Lung (tissue), 12 donors: ENCODE measurements around the gene RABL3. TPM values are rescaled to one million over a fixed set of nuclear protein-coding genes. Genes with fewer than 3 reads are reported as not detected.

Source experiments
- ATAC-seq: fragments of 200-7000 bp; cut with Tn5 transposase; one replicate; pipeline ENCODE4 v1.9.1; 2020; ENCODE audit warnings: moderate number of reproducible peaks; ENCODE audit not compliant: insufficient read depth, low FRiP score
- DNase-seq, 3 donors: peaks; one replicate each; pipeline ENCODE4 v3.0.0-alpha.2; 2013 to 2017
- H3K27ac ChIP-seq, 2 donors: one replicate each; pipeline ENCODE4 v1.5.1; 2013; ENCODE audit warnings: mild to moderate bottlenecking in 2 of 2, moderate library complexity in 2 of 2, control low read depth in 1 of 2, inconsistent platforms in 1 of 2, low read depth in 1 of 2, low read length in 1 of 2
- H3K27me3 ChIP-seq, 3 donors: one replicate each; pipeline ENCODE4 v1.5.1; 2013; ENCODE audit warnings: low read length in 2 of 3; ENCODE audit not compliant: control insufficient read depth in 3 of 3, insufficient read depth in 3 of 3
- H3K36me3 ChIP-seq, 4 donors: one replicate each; pipeline ENCODE4 v1.5.1; 2013; ENCODE audit warnings: low read length in 4 of 4, mild to moderate bottlenecking in 1 of 4, moderate library complexity in 1 of 4; ENCODE audit not compliant: control insufficient read depth in 4 of 4, insufficient read depth in 4 of 4
- H3K4me1 ChIP-seq, 5 donors: one replicate each; pipeline ENCODE4 v1.5.1; 2013; ENCODE audit warnings: low read length in 5 of 5, mild to moderate bottlenecking in 2 of 5, moderate library complexity in 1 of 5; ENCODE audit not compliant: control insufficient read depth in 5 of 5, insufficient read depth in 5 of 5
- H3K4me3 ChIP-seq: one replicate; pipeline ENCODE4 v1.5.1; 2013; ENCODE audit warnings: mild to moderate bottlenecking, control low read depth, moderate library complexity
- H3K9ac ChIP-seq, 2 donors: one replicate each; pipeline ENCODE4 v1.5.1; 2013; ENCODE audit warnings: low read length in 2 of 2, control low read depth in 1 of 2; ENCODE audit not compliant: insufficient read depth in 1 of 2
- H3K9me3 ChIP-seq, 4 donors: one replicate each; pipeline ENCODE4 v1.5.1; 2013; ENCODE audit warnings: low read length in 3 of 4, mild to moderate bottlenecking in 1 of 4, moderate library complexity in 1 of 4; ENCODE audit not compliant: control insufficient read depth in 4 of 4, insufficient read depth in 3 of 4
- CTCF ChIP-seq: IDR thresholded peaks from 2 replicates; pipeline ENCODE4 v1.5.1; 2012; ENCODE audit warnings: mild to moderate bottlenecking; ENCODE audit errors: control extremely low read depth, extremely low read depth
- WGBS, 2 donors: extraction: QIAGEN DNeasy Blood & Tissue Kit; methylation state at CpG; one replicate each; pipeline ENCODE4 v1.1.7; 2013; 5-methylcytosine and 5-hydroxymethylcytosine counted together
- polyA plus RNA-seq, 2 donors: library from polyadenylated mRNA; stranded (reverse); fragments of 200-250 nt; gene quantifications; one replicate each; pipeline ENCODE4 v1.2.1, GENCODE V29; 2013
- total RNA-seq, 2 donors: library from RNA; depleted of rRNA in 1 of 2; stranded (reverse); fragments of >200 nt in 1 of 2; gene quantifications; one replicate each; pipeline ENCODE4 v1.2.1, GENCODE V29; 2014 to 2021
- donor health status: control.
- donor health status: control.
- donor health status: Bipolar disorder and iron deficiency.
- donor health status: healthy.
- donor health status: DM: yes; HTN: yes; CAD: no.

The RABL3 gene
- total and polyA plus RNA-seq, 4 donors = 4.3 to 17.1 (median 14.0) TPM

- ATAC-seq (no peak), DNase-seq (no peak)
- no peak overlapping the region for H3K4me3 ChIP-seq
- no peaks in the 10 kb centered on the region for H3K9me3 ChIP-seq
- H3K4me1 ChIP-seq = peaks cover 0 to 4% (median 0%) of the 10 kb centered on the region in 5 donors
- no peaks in the 10 kb centered on the region for H3K27me3 ChIP-seq
- H3K27ac ChIP-seq = no peak overlapping the region
- WGBS, 2 donors = 85 to 89% methylated on average over 3 of the region's 3 CpGs
- peaks cover 0 to 3% (median 0%) of the 10 kb centered on the region in 4 donors for H3K36me3 ChIP-seq
- TF ChIP-seq CTCF = no peak
- no peak overlapping the region for H3K9ac ChIP-seq
Observed at GRCh38 chr3:120683671-120684301, 58.5 kb downstream of the RABL3 start.

GRCh38 chr3:120683213-120683612 is 59.1 kb downstream of the RABL3 start:
- H3K27ac ChIP-seq = no peak overlapping the region
- H3K9ac ChIP-seq = no peak overlapping the region
- TF ChIP-seq CTCF = no peak
- DNase-seq (no peak), ATAC-seq (no peak)
- peaks cover 0 to 7% (median 0%) of the 10 kb centered on the region in 5 donors for H3K4me1 ChIP-seq
- no peak overlapping the region for H3K4me3 ChIP-seq
- 96 to 98% methylated on average over 1 of the region's 1 CpG for whole genome bisulfite sequencing, 2 donors
- no peaks in the 10 kb centered on the region for H3K27me3 ChIP-seq
- H3K9me3 ChIP-seq = no peaks in the 10 kb centered on the region
- H3K36me3 ChIP-seq = peaks cover 0 to 3% (median 0%) of the 10 kb centered on the region in 4 donors

DNA sequence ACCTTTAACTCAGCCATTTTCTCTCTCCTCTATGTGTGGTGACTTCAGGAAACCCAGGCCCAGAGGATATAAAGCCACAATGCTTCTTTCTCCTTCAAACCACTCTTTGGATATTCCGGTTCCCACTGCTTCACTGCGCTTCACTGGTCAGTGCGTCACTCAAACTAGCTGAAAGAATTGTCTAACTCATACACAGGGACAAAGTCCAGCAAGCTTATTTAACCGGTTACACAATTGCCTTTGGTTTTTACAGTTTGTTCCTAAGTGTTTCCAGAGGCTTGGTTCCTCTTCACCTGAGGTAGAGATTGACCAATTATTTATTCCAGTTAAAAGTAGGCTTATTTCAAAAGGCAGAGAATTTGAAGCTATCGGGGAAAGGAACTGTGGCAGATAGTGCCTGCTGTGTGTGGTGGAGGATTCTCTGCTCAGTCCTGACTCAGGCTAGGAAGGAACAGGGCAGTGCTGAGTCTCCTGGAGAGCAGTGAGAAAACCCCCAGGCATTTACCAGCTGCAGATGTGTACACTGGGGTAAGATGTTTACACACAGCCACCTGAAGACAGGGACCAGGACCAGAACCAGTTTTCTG is 60.1 kb downstream of the RABL3 start, which contains the start of gene HGD:
Gene HGD (minus strand): TSS at position 145 of the 587 bp plus-strand sequence. CDS start 128 bp downstream, at position 17.
- 67 to 69% methylated on average over 5 of the region's 5 CpGs for WGBS, 2 donors
- no peak for TF ChIP-seq CTCF
- Histone ChIP-seq H3K36me3 (peaks cover 0 to 3% (median 0%) of the 10 kb centered on the region in 4 donors), H3K4me1 (peaks cover 0 to 7% (median 0%) of the 10 kb centered on the region in 5 donors), H3K9ac (no peak within 1 kb of the TSS), H3K27ac (peak within 1 kb of the TSS in 1 of 2 donors; percentile 56), H3K4me3 (no peak within 1 kb of the TSS), H3K9me3 (no peaks in the 10 kb centered on the region), H3K27me3 (no peaks in the 10 kb centered on the region)
- no peak for ATAC-seq
- DNase-seq = peak in 1 of 3 donors; percentile 18
